Mesothelial cell of epicardium (in vitro differentiated cells): ENCODE data around the gene CRB2. TPM values are rescaled to one million over a fixed set of nuclear protein-coding genes. Genes with fewer than 3 reads are reported as not detected.
A peak's percentile ranks its signal among the peaks of the same experiment; 100 is the strongest.

Experiments
- DNase-seq, 2 experiments: peaks; one replicate each; pipeline ENCODE4 v3.0.0; 2021; ENCODE audit warnings: low spot score in 2 of 2; ENCODE audit not compliant: unreplicated experiment in 2 of 2
- H3K27ac Mint-ChIP-seq: 2 replicates; pipeline ENCODE4 v1.8.0; 2021; ENCODE audit warnings: mixed read lengths
- H3K27me3 Mint-ChIP-seq: 2 replicates; pipeline ENCODE4 v1.8.0; 2021; ENCODE audit warnings: low read depth, mixed read lengths
- H3K36me3 Mint-ChIP-seq: 2 replicates; pipeline ENCODE4 v1.8.0; 2021; ENCODE audit warnings: mixed read lengths
- H3K4me1 Mint-ChIP-seq: 2 replicates; pipeline ENCODE4 v1.8.0; 2021; ENCODE audit warnings: mixed read lengths
- H3K4me3 Mint-ChIP-seq: 2 replicates; pipeline ENCODE4 v1.8.0; 2021; ENCODE audit warnings: mild to moderate bottlenecking, moderate library complexity, mixed read lengths
- H3K9me3 Mint-ChIP-seq: 2 replicates; pipeline ENCODE4 v1.8.0; 2021; ENCODE audit warnings: mixed read lengths
- CTCF ChIP-seq: fragments of 200-600 bp; sonication (generic); IDR thresholded peaks from one replicate; pipeline ENCODE4 v1.5.0; 2021; ENCODE audit warnings: antibody characterized with exemption; ENCODE audit not compliant: unreplicated experiment
- total RNA-seq: library from RNA; stranded (reverse); gene quantifications from 3 replicates; pipeline ENCODE4 v1.2.1, GENCODE V29; 2021

CRB2 gene
- total RNA-seq, 1 donor from 2014 or later: 41.0 TPM

GRCh38 chr9:123341816-123342215 lies 14.2 kb upstream of the CRB2 start:
- Mint-ChIP-seq H3K36me3 (no peaks in the 10 kb centered on the region), H3K27me3 (no peaks in the 10 kb centered on the region), H3K9me3 (no peaks in the 10 kb centered on the region), H3K27ac (no peak overlapping the region), H3K4me1 (peaks cover 32% of the 10 kb centered on the region), H3K4me3 (no peak overlapping the region)
- no peak for DNase-seq
- TF ChIP-seq CTCF: no peak

- no peak overlapping the region for H3K27ac Mint-ChIP-seq
- H3K4me3 Mint-ChIP-seq: no peak overlapping the region
- peaks cover 30% of the 10 kb centered on the region for H3K4me1 Mint-ChIP-seq
- no peak for DNase-seq
- H3K36me3 Mint-ChIP-seq: no peaks in the 10 kb centered on the region
- no peak for TF ChIP-seq CTCF
- H3K9me3 Mint-ChIP-seq: no peaks in the 10 kb centered on the region
- H3K27me3 Mint-ChIP-seq: no peaks in the 10 kb centered on the region
Measured at GRCh38 chr9:123342247-123342646, 13.8 kb upstream of the CRB2 start.

GRCh38 chr9:123343443-123344191 lies 12.4 kb upstream of the CRB2 start:
- H3K4me1 Mint-ChIP-seq: peaks cover 30% of the 10 kb centered on the region
- no peak for DNase-seq
- H3K36me3 Mint-ChIP-seq: no peaks in the 10 kb centered on the region
- no peak overlapping the region for H3K4me3 Mint-ChIP-seq
- H3K27ac Mint-ChIP-seq: peak overlapping the region; percentile 32
- no peak for TF ChIP-seq CTCF
- H3K27me3 Mint-ChIP-seq: no peaks in the 10 kb centered on the region
- no peaks in the 10 kb centered on the region for H3K9me3 Mint-ChIP-seq

GRCh38 chr9:123344192-123344949 lies 11.6 kb upstream of the CRB2 start:
- peaks cover 30% of the 10 kb centered on the region for H3K4me1 Mint-ChIP-seq
- DNase-seq: no peak

GRCh38 chr9:123345567-123345955 lies 10.4 kb upstream of the CRB2 start:
- no peak for TF ChIP-seq CTCF
- Mint-ChIP-seq H3K9me3 (no peaks in the 10 kb centered on the region), H3K27me3 (peaks cover 3% of the 10 kb centered on the region), H3K4me3 (no peak overlapping the region), H3K36me3 (no peaks in the 10 kb centered on the region), H3K4me1 (peaks cover 21% of the 10 kb centered on the region), H3K27ac (peak overlapping the region; percentile 68)
- no peak for DNase-seq

More at GRCh38 chr9:123344192-123344949, 11.6 kb upstream of the CRB2 start:
- Mint-ChIP-seq H3K9me3 (no peaks in the 10 kb centered on the region), H3K36me3 (no peaks in the 10 kb centered on the region), H3K4me3 (no peak overlapping the region), H3K27ac (no peak overlapping the region), H3K27me3 (no peaks in the 10 kb centered on the region)
- no peak for TF ChIP-seq CTCF
